CD14-positive monocyte (primary cell): ENCODE results near the gene PDE1C. TPM values are rescaled to one million over a fixed set of nuclear protein-coding genes. Genes with fewer than 3 reads are reported as not detected.

ENCODE experiments used
- DNase-seq, 3 donors: peaks; one replicate each; pipeline ENCODE4 v3.0.0-alpha.2; 2011 to 2022
- H2AFZ ChIP-seq: 2 replicates; pipeline ENCODE4 v1.6.0; 2012; ENCODE audit warnings: mild to moderate bottlenecking, low read depth, low read length, inconsistent platforms; ENCODE audit not compliant: insufficient read depth, poor library complexity, severe bottlenecking
- H3K27ac ChIP-seq, 2 donors: 1 replicate in 1 of 2; 2 replicates in 1 of 2; pipeline ENCODE4 v1.5.1; 2012 to 2013; ENCODE audit warnings: low read length in 2 of 2, control low read depth in 1 of 2, inconsistent platforms in 1 of 2, low read depth in 1 of 2, mild to moderate bottlenecking in 1 of 2
- H3K27me3 ChIP-seq, 2 donors: one replicate each; pipeline versions ENCODE4 v1.6.0 to v1.6.1; 2011 to 2013; ENCODE audit warnings: low read length in 2 of 2; ENCODE audit not compliant: control insufficient read depth in 2 of 2, insufficient read depth in 2 of 2
- H3K36me3 ChIP-seq, 2 donors: replicated peaks in 1 of 2; 1 replicate in 1 of 2; 2 replicates in 1 of 2; pipeline versions ENCODE4 v1.5.1 to v1.6.1; 2012 to 2013; ENCODE audit warnings: low read length in 2 of 2, control low read depth in 1 of 2, inconsistent platforms in 1 of 2, mild to moderate bottlenecking in 1 of 2; ENCODE audit not compliant: insufficient read depth in 2 of 2, control insufficient read depth in 1 of 2
- H3K4me1 ChIP-seq, 2 donors: 1 replicate in 1 of 2; 2 replicates in 1 of 2; pipeline versions ENCODE4 v1.5.1 to v1.6.1; 2012 to 2013; ENCODE audit warnings: low read length in 2 of 2, control low read depth in 1 of 2, inconsistent platforms in 1 of 2, mild to moderate bottlenecking in 1 of 2, moderate library complexity in 1 of 2; ENCODE audit not compliant: insufficient read depth in 2 of 2, control insufficient read depth in 1 of 2
- H3K4me2 ChIP-seq: replicated peaks from 2 replicates; pipeline ENCODE3; 2012; ENCODE audit warnings: low read length, moderate library complexity, mild to moderate bottlenecking; ENCODE audit not compliant: poor library complexity, severe bottlenecking; ENCODE audit errors: extremely low read depth
- H3K4me3 ChIP-seq, 3 experiments: fragments of 200-600 bp in 1 of 3; sonication (generic) in 1 of 3; replicated peaks in 1 of 3; 1 replicate in 2 of 3; 2 replicates in 1 of 3; pipeline ENCODE4 v1.5.1; 2011 to 2013; ENCODE audit warnings: low read length in 3 of 3, mild to moderate bottlenecking in 3 of 3, control low read depth in 2 of 3, low read depth in 2 of 3, inconsistent platforms in 1 of 3, moderate library complexity in 1 of 3
- H3K79me2 ChIP-seq: 2 replicates; pipeline ENCODE4 v1.6.0; 2012; ENCODE audit warnings: mild to moderate bottlenecking, control low read depth, inconsistent platforms, low read length, moderate library complexity; ENCODE audit not compliant: insufficient read depth
- H3K9ac ChIP-seq: 2 replicates; pipeline ENCODE4 v1.6.0; 2017; ENCODE audit warnings: low read length, mild to moderate bottlenecking; ENCODE audit not compliant: insufficient read depth, poor library complexity, severe bottlenecking
- H3K9me3 ChIP-seq, 2 donors: replicated peaks in 1 of 2; 1 replicate in 1 of 2; 2 replicates in 1 of 2; pipeline versions ENCODE4 v1.5.1 to v1.6.1; 2012 to 2013; ENCODE audit warnings: low read length in 2 of 2, control low read depth in 1 of 2; ENCODE audit not compliant: control insufficient read depth in 1 of 2, insufficient read depth in 1 of 2
- H4K20me1 ChIP-seq: 2 replicates; pipeline ENCODE4 v1.6.0; 2012; ENCODE audit warnings: mild to moderate bottlenecking, low read length, control low read depth, moderate library complexity; ENCODE audit not compliant: insufficient read depth
- H3K27ac Mint-ChIP-seq, 7 donors: one replicate each; pipeline ENCODE4 v1.8.0; 2020; ENCODE audit warnings: mild to moderate bottlenecking in 7 of 7, mixed read lengths in 7 of 7, moderate library complexity in 6 of 7, inconsistent platforms in 2 of 7
- H3K27me3 Mint-ChIP-seq, 3 donors: one replicate each; pipeline ENCODE4 v1.8.0; 2021 to 2022; ENCODE audit warnings: low read depth in 3 of 3, mild to moderate bottlenecking in 3 of 3, mixed read lengths in 3 of 3, moderate library complexity in 3 of 3, inconsistent platforms in 1 of 3
- H3K36me3 Mint-ChIP-seq, 2 donors: one replicate each; pipeline ENCODE4 v1.8.0; 2020; ENCODE audit warnings: mixed read lengths in 2 of 2, inconsistent platforms in 1 of 2, mild to moderate bottlenecking in 1 of 2
- H3K4me1 Mint-ChIP-seq: one replicate; pipeline ENCODE4 v1.8.0; 2020; ENCODE audit warnings: mild to moderate bottlenecking, mixed read lengths
- H3K4me3 Mint-ChIP-seq, 2 donors: one replicate each; pipeline ENCODE4 v1.8.0; 2020; ENCODE audit warnings: mild to moderate bottlenecking in 2 of 2, mixed read lengths in 2 of 2, moderate library complexity in 1 of 2
- H3K9me3 Mint-ChIP-seq, 7 donors: one replicate each; pipeline ENCODE4 v1.8.0; 2020 to 2022; ENCODE audit warnings: mixed read lengths in 7 of 7, mild to moderate bottlenecking in 6 of 7, moderate library complexity in 6 of 7, inconsistent platforms in 2 of 7
- CTCF ChIP-seq: fragments of 200-600 bp; IDR thresholded peaks from one replicate; pipeline ENCODE4 v1.8.0; 2022; ENCODE audit warnings: antibody characterized with exemption, mild to moderate bottlenecking
- WGBS: methylation state at CpG from one replicate; pipeline ENCODE4 v1.1.5; 2013; ENCODE audit warnings: missing lambda C conversion rate; ENCODE audit not compliant: insufficient coverage; 5-methylcytosine and 5-hydroxymethylcytosine counted together
- intact Hi-C, 2 donors: fragments of 100-400 bp; cut with micrococcal nuclease; formaldehyde crosslinking; loops; one replicate each; pipeline versions ENCODE4 v1.15.0 to v1.15.1; 2023
- polyA plus RNA-seq, 3 donors: library from polyadenylated mRNA; depleted of rRNA in 1 of 3; unstranded in 2 of 3; stranded (reverse) in 1 of 3; fragments of 300-500 nt in 2 of 3; fragments of >200 nt in 1 of 3; fragmentation: Illumina TruSeq in 2 of 3; gene quantifications; 1 replicate in 2 of 3; 2 replicates in 1 of 3; pipeline ENCODE4 v1.2.3, GENCODE V29; 2012 to 2021

PDE1C gene
- polyA plus RNA-seq, 3 donors, result not detected

GRCh38 chr7:31883761-31884164 is 186.4 kb downstream of the PDE1C start:
- no peak overlapping the region for H3K9ac ChIP-seq
- peak; percentile 68 to 81 (median 74) for DNase-seq
- peak overlapping the region; percentile 30 for H3K4me2 ChIP-seq
- peaks cover 0 to 3% of the 10 kb centered on the region in 2 donors for H3K9me3 ChIP-seq
- H3K4me1 ChIP-seq, result peaks cover 16 to 21% of the 10 kb centered on the region in 2 donors
- TF ChIP-seq CTCF, result no peak
- H2AFZ ChIP-seq, result peak overlapping the region; percentile 41
- Mint-ChIP-seq H3K4me3 (peak overlapping the region in 1 of 2 donors; percentile 41), H3K9me3 (peaks cover 0 to 18% (median 3%) of the 10 kb centered on the region in 7 donors), H3K4me1 (peaks cover 20% of the 10 kb centered on the region), H3K36me3 (no peaks in the 10 kb centered on the region), H3K27ac (peak overlapping the region; percentile 66 to 84 (median 73)), H3K27me3 (peaks cover 0 to 2% (median 0%) of the 10 kb centered on the region in 3 donors)
- H3K36me3 ChIP-seq, result no peaks in the 10 kb centered on the region
- H4K20me1 ChIP-seq, result no peaks in the 10 kb centered on the region
- H3K4me3 ChIP-seq, result no peak overlapping the region
- peak overlapping the region; percentile 47 to 60 for H3K27ac ChIP-seq
- H3K79me2 ChIP-seq, result no peaks in the 10 kb centered on the region
- intact Hi-C loops, result loop anchor here in 1 of 2 donors (10.0 kb wide), 1 partner anchor 69 kb away; no protein-coding TSS in a partner anchor
- 40% methylated on average over 2 of the region's 3 CpGs for WGBS
- no peaks in the 10 kb centered on the region for H3K27me3 ChIP-seq

GRCh38 chr7:31882187-31882586 is 188.0 kb downstream of the PDE1C start:
- peaks cover 13 to 14% of the 10 kb centered on the region in 2 donors for H3K4me1 ChIP-seq
- peaks cover 0 to 2% (median 0%) of the 10 kb centered on the region in 3 donors for H3K27me3 Mint-ChIP-seq
- intact Hi-C loops, result loop anchor here in 1 of 2 donors (10.0 kb wide), 1 partner anchor 67 kb away; no protein-coding TSS in a partner anchor
- H3K27ac ChIP-seq, result no peak overlapping the region
- H3K79me2 ChIP-seq, result no peaks in the 10 kb centered on the region
- TF ChIP-seq CTCF, result no peak
- no peaks in the 10 kb centered on the region for H3K36me3 ChIP-seq
- 94% methylated on average over 3 of the region's 4 CpGs for WGBS
- H3K4me3 Mint-ChIP-seq, result no peak overlapping the region
- no peak for DNase-seq
- no peak overlapping the region for H3K9ac ChIP-seq
- H3K9me3 ChIP-seq, result peaks cover 0 to 3% of the 10 kb centered on the region in 2 donors
- H4K20me1 ChIP-seq, result no peaks in the 10 kb centered on the region
- no peak overlapping the region for H3K4me2 ChIP-seq
- no peak overlapping the region for H3K4me3 ChIP-seq
- no peaks in the 10 kb centered on the region for H3K36me3 Mint-ChIP-seq
- H2AFZ ChIP-seq, result no peak overlapping the region
- peaks cover 15% of the 10 kb centered on the region for H3K4me1 Mint-ChIP-seq
- H3K9me3 Mint-ChIP-seq, result peaks cover 0 to 11% (median 3%) of the 10 kb centered on the region in 7 donors
- peak overlapping the region in 1 of 7 donors; percentile 55 for H3K27ac Mint-ChIP-seq
- H3K27me3 ChIP-seq, result no peaks in the 10 kb centered on the region
